DND-41 (cell line): Measurements from ENCODE around the gene PAPPA.

Source experiments
- EZH2 ChIP-seq: IDR thresholded peaks from 3 replicates; pipeline ENCODE4 v1.6.1; 2012; ENCODE audit warnings: borderline replicate concordance, low read depth, mild to moderate bottlenecking, moderate library complexity, low read length, inconsistent platforms; ENCODE audit not compliant: severe bottlenecking
- TF ChIP-seq, protein P1 (sequence below): IDR thresholded peaks from 2 replicates; pipeline ENCODE4 v1.5.1; 2012; ENCODE audit warnings: borderline replicate concordance, low read length, moderate library complexity, mild to moderate bottlenecking; ENCODE audit not compliant: poor library complexity, severe bottlenecking; ENCODE audit errors: extremely low read depth

DNA sequence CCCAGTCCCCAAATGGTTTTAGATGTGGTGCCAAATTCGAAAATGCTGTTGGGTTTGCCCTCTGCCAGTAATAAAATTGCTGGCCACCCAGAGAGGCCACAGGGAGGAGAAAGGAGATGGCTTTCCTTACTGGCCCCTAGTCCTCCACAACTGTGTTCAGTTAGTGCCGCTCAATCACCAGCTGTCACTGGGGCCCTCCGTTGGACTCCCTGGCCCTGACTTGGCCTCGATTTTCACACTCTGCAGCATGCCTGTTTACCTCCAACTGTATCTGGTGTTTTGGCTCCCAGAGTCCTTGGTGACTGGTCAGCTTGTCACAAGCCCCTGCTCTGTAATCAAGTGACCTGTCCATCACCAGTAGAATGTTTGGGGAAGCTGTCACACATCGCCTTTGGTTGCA, 97.8 kb downstream of the PAPPA start:
- TF ChIP-seq, protein P1, sequence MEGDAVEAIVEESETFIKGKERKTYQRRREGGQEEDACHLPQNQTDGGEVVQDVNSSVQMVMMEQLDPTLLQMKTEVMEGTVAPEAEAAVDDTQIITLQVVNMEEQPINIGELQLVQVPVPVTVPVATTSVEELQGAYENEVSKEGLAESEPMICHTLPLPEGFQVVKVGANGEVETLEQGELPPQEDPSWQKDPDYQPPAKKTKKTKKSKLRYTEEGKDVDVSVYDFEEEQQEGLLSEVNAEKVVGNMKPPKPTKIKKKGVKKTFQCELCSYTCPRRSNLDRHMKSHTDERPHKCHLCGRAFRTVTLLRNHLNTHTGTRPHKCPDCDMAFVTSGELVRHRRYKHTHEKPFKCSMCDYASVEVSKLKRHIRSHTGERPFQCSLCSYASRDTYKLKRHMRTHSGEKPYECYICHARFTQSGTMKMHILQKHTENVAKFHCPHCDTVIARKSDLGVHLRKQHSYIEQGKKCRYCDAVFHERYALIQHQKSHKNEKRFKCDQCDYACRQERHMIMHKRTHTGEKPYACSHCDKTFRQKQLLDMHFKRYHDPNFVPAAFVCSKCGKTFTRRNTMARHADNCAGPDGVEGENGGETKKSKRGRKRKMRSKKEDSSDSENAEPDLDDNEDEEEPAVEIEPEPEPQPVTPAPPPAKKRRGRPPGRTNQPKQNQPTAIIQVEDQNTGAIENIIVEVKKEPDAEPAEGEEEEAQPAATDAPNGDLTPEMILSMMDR: no peak
- TF ChIP-seq EZH2: no peak
